Neutrophil (primary cell): ENCODE results near the gene ALDH3B1.
A peak's percentile ranks its signal among the peaks of the same experiment; 100 is the strongest.

Source experiments
- H3K27ac ChIP-seq: fragments of 200-600 bp; sonication (generic); 2 replicates; pipeline ENCODE4 v1.5.1; 2016; ENCODE audit warnings: mild to moderate bottlenecking, moderate library complexity
- H3K27me3 ChIP-seq: fragments of 200-600 bp; sonication (generic); 2 replicates; pipeline ENCODE4 v1.6.0; 2016; ENCODE audit warnings: mild to moderate bottlenecking
- H3K36me3 ChIP-seq: fragments of 200-600 bp; sonication (generic); 2 replicates; pipeline ENCODE4 v1.5.1; 2017
- H3K4me1 ChIP-seq, 2 experiments: fragments of 200-600 bp in 1 of 2; sonication (generic) in 1 of 2; 1 replicate in 1 of 2; 2 replicates in 1 of 2; pipeline versions ENCODE4 v1.5.1 to v1.6.1; 2013 to 2016; ENCODE audit warnings: low read depth in 1 of 2, low read length in 1 of 2, mild to moderate bottlenecking in 1 of 2, moderate library complexity in 1 of 2; ENCODE audit not compliant: control insufficient read depth in 1 of 2, insufficient read depth in 1 of 2
- H3K4me3 ChIP-seq, 2 experiments: fragments of 200-600 bp in 1 of 2; sonication (generic) in 1 of 2; 1 replicate in 1 of 2; 2 replicates in 1 of 2; pipeline ENCODE4 v1.5.1; 2013 to 2016; ENCODE audit warnings: low read depth in 1 of 2, low read length in 1 of 2, mild to moderate bottlenecking in 1 of 2, moderate library complexity in 1 of 2
- H3K9me3 ChIP-seq: fragments of 200-600 bp; sonication (generic); 2 replicates; pipeline ENCODE4 v1.5.1; 2016
- TF ChIP-seq, protein P1 (sequence below): fragments of 200-600 bp; sonication (generic); IDR thresholded peaks from 2 replicates; pipeline ENCODE4 v1.5.1; 2016; ENCODE audit warnings: antibody characterized with exemption

ALDH3B1 gene

DNA sequence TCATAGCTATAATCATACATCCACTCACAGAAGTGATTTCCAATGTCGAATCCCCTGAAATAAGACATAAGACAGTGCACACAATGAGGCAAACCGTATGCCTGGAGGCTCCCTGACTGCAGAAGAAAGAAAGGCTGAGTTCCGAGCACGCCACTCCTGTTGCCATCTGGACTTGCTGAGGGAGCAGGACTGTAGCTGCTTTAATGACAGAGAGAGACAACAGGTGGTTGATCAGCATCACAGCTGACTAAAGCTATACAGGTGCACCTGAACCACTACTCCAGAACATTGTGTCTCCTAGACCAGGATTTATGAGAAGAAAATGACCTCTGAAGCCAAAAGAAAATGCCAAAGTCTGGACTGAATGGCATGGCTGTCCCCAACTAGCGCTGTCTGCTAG, 55.7 kb downstream of the ALDH3B1 start:
- Histone ChIP-seq H3K36me3 (peaks cover 63% of the 10 kb centered on the region), H3K4me1 (peaks cover 12 to 13% of the 10 kb centered on the region in 2 experiments), H3K9me3 (no peaks in the 10 kb centered on the region), H3K27ac (no peak overlapping the region), H3K4me3 (no peak overlapping the region), H3K27me3 (no peaks in the 10 kb centered on the region)
- TF ChIP-seq, protein P1, sequence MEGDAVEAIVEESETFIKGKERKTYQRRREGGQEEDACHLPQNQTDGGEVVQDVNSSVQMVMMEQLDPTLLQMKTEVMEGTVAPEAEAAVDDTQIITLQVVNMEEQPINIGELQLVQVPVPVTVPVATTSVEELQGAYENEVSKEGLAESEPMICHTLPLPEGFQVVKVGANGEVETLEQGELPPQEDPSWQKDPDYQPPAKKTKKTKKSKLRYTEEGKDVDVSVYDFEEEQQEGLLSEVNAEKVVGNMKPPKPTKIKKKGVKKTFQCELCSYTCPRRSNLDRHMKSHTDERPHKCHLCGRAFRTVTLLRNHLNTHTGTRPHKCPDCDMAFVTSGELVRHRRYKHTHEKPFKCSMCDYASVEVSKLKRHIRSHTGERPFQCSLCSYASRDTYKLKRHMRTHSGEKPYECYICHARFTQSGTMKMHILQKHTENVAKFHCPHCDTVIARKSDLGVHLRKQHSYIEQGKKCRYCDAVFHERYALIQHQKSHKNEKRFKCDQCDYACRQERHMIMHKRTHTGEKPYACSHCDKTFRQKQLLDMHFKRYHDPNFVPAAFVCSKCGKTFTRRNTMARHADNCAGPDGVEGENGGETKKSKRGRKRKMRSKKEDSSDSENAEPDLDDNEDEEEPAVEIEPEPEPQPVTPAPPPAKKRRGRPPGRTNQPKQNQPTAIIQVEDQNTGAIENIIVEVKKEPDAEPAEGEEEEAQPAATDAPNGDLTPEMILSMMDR, result no peak

- TF ChIP-seq, protein P1, result no peak
- Histone ChIP-seq H3K36me3 (peaks cover 56% of the 10 kb centered on the region), H3K9me3 (no peaks in the 10 kb centered on the region), H3K27ac (no peak overlapping the region), H3K4me1 (peaks cover 21 to 22% of the 10 kb centered on the region in 2 experiments), H3K27me3 (no peaks in the 10 kb centered on the region), H3K4me3 (no peak overlapping the region)
These were observed 56.6 kb downstream of the ALDH3B1 start for GRCh38 chr11:68066742-68067141.

- TF ChIP-seq, protein P1, result no peak
- H3K36me3 ChIP-seq, result peaks cover 51% of the 10 kb centered on the region
- H3K27me3 ChIP-seq, result no peaks in the 10 kb centered on the region
- H3K27ac ChIP-seq, result no peak overlapping the region
- H3K4me3 ChIP-seq, result no peak overlapping the region
- peaks cover 22% of the 10 kb centered on the region in 2 experiments for H3K4me1 ChIP-seq
- no peaks in the 10 kb centered on the region for H3K9me3 ChIP-seq
These were observed 57.9 kb downstream of the ALDH3B1 start for GRCh38 chr11:68067991-68068390.

GRCh38 chr11:68071281-68072048, 61.3 kb downstream of the ALDH3B1 start:
- Histone ChIP-seq H3K27ac (peak overlapping the region; percentile 70), H3K36me3 (peaks cover 45% of the 10 kb centered on the region), H3K4me3 (no peak overlapping the region), H3K9me3 (no peaks in the 10 kb centered on the region), H3K4me1 (peaks cover 9 to 10% of the 10 kb centered on the region in 2 experiments), H3K27me3 (no peaks in the 10 kb centered on the region)
- TF ChIP-seq, protein P1, result no peak

GRCh38 chr11:68074584-68075352, 64.6 kb downstream of the ALDH3B1 start:
- Histone ChIP-seq H3K36me3 (peaks cover 15% of the 10 kb centered on the region), H3K27ac (no peak overlapping the region), H3K9me3 (no peaks in the 10 kb centered on the region), H3K27me3 (no peaks in the 10 kb centered on the region), H3K4me3 (no peak overlapping the region), H3K4me1 (peaks cover 9 to 10% of the 10 kb centered on the region in 2 experiments)
- TF ChIP-seq, protein P1, result no peak
